ENCODE data around the gene MINDY2.
A peak's percentile ranks its signal among the peaks of the same experiment; 100 is the strongest.
"Not testable (repeated sequence)": the region's sequence is repeated elsewhere in the genome, so short reads cannot be mapped to it uniquely, and the experiment has no call there.

MINDY2 gene

DNA sequence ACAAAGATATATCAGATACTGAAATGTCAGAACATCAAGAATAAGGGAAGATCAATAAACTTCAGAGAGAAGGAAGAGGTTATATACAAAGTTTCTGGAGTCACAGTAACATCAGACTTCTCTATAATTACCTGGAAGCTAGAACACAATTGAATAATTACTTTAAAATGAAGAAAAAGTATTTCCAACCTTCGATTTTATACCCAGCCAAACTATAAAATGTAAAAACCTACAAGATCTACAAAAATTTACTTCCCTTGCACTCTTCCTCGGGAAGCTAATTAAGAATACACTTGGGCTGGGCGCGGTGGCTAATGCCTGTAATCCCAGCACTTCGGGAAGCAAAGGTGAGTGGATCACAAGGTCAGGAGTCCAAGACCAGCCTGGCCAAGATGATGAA lies 6.6 kb upstream of the MINDY2 start:
- Histone ChIP-seq H3K4me3 (no peak overlapping the region), H3K27ac (no peak overlapping the region)
- no peak for DNase-seq (ENCODE audit: low spot score)
- TF ChIP-seq, protein P1, sequence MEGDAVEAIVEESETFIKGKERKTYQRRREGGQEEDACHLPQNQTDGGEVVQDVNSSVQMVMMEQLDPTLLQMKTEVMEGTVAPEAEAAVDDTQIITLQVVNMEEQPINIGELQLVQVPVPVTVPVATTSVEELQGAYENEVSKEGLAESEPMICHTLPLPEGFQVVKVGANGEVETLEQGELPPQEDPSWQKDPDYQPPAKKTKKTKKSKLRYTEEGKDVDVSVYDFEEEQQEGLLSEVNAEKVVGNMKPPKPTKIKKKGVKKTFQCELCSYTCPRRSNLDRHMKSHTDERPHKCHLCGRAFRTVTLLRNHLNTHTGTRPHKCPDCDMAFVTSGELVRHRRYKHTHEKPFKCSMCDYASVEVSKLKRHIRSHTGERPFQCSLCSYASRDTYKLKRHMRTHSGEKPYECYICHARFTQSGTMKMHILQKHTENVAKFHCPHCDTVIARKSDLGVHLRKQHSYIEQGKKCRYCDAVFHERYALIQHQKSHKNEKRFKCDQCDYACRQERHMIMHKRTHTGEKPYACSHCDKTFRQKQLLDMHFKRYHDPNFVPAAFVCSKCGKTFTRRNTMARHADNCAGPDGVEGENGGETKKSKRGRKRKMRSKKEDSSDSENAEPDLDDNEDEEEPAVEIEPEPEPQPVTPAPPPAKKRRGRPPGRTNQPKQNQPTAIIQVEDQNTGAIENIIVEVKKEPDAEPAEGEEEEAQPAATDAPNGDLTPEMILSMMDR (IDR thresholded peaks at IDR 0.05) = no peak

DNA sequence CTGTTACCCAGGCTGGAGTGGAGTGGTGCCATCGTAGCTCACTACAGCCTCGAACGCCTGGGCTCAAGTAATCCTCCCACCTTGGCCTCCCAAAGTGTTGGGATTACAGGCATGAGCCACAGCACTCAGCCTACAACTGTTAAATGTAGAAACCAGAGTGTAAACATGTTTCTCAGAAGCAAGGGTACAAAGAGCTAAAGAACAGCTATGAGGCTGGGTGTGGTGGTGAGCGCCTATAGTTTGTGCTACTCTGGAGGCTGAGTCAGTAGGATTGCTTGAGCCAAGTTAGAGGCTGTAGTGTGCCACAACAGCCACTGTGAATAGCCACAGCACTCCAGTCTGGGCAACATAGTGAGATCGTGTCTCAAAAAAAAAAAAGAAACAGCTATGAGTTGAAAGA lies 4.8 kb upstream of the MINDY2 start:
- no peak for DNase-seq (ENCODE audit: low spot score)
- H3K27ac ChIP-seq = no peak overlapping the region
- H3K4me3 ChIP-seq = no peak overlapping the region
- TF ChIP-seq, protein P1 (IDR thresholded peaks at IDR 0.05) = no peak

DNA sequence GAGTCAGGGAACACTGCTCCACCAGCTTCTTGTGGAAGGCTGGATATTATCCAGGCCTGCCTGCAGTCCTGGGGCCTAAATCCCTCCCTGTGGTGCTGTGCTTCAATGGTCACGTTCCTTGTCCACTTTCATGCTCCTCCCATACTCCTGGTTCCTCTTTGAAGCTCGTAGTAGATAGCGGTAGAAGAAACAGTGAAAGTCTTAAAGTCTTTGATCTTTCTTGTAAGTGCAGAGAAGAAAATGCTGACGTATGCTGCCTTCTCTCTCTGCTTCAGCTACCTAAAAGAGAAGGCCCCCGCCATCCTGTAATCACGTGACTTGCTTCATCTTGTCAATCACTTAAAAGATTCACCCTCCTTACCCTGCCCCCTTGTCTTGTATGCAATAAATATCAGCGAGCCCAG lies 2.5 kb upstream of the MINDY2 start:
- not testable (repeated sequence) for H3K27ac ChIP-seq; H3K4me3 ChIP-seq; DNase-seq (ENCODE audit: low spot score)

DNA sequence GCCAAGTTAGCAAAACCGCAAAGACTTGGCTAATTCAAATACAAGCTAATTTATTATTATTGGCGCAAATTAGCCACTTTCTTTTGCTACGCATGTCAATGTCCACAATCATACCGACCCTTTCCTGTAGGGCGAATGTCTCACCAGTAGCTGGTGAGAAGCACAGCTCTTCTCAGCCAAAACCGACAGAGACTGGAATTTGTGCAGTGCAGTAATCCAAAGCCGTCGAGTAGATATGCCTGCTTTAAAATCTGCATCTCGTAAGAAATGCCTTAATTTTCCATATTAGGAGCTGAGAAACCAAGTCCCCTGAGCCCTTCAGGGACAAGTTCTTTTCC lies 614 bp upstream of the MINDY2 start:
- TF ChIP-seq, protein P1 (IDR thresholded peaks at IDR 0.05) = no peak
- H3K27ac ChIP-seq = peak overlapping the region; percentile 97 to 98
- no peak for DNase-seq (ENCODE audit: low spot score)
- H3K4me3 ChIP-seq = peak overlapping the region; percentile 81

DNA sequence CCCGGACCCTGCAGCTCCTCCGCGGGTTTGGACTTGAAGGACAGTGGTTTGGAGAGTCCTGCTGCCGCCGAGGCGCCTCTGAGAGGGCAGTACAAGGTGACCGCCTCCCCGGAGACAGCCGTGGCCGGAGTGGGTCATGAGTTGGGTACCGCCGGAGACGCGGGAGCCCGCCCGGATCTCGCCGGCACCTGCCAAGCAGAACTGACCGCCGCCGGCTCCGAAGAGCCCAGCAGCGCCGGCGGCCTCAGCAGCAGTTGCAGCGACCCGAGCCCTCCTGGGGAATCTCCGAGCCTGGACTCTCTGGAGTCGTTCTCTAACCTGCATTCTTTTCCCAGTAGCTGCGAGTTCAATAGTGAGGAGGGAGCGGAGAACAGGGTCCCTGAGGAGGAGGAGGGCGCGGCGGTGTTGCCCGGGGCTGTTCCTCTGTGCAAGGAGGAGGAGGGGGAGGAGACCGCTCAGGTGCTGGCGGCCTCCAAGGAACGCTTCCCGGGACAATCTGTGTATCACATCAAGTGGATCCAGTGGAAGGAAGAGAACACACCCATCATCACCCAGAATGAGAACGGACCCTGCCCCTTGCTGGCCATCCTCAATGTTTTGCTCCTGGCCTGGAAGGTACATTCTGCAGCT lies 634 bp downstream of the MINDY2 start:
- DNase-seq (ENCODE audit: low spot score) = peak; percentile 73
- H3K27ac ChIP-seq = peak overlapping the region; percentile 97 to 98
- TF ChIP-seq, protein P1 (IDR thresholded peaks at IDR 0.05) = no peak
- H3K4me3 ChIP-seq = peak overlapping the region; percentile 81

DNA sequence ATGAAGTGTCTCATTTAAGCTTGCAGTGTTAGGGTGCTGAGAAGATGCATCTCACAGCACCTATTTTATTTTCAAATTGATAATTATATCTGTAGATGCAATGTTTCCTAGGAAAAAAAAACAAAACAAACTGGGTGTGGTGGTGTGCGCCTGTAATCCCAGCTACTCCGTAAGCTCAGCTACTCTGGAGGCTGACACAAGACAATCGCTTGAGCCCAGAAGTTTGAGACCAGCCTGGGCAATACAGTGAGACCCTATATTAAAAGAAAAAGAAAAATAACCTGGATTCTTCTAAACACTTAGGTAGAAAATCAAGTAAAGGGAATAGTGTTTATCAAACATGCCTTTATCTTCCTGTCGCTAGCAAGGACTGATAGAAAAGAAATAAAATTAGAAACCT lies 1.9 kb downstream of the MINDY2 start:
- no peak overlapping the region for H3K27ac ChIP-seq
- H3K4me3 ChIP-seq = peak overlapping the region; percentile 81
- no peak for DNase-seq (ENCODE audit: low spot score)
- TF ChIP-seq, protein P1 (IDR thresholded peaks at IDR 0.05) = no peak

DNA sequence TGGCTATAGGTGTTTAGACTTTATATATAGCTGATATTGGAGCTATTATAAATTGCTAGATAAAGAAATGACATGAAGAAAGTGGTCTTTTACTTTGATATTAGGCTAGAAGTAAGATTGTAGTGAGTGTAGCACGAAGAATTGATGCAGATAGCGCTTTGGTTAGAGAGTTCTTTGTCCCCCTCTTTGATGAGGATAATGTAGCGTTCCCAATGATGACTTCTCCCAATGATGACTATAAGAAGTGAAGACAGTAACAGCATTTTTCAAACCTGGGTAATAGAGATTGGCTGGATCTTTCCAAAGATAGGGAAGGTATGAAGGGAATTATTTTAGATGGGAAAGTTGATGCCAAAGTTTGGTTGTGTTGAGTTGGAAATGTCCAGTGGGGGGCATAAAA lies 4.3 kb downstream of the MINDY2 start:
- Histone ChIP-seq H3K4me3 (no peak overlapping the region), H3K27ac (no peak overlapping the region)
- TF ChIP-seq, protein P1 (IDR thresholded peaks at IDR 0.05) = no peak
- no peak for DNase-seq (ENCODE audit: low spot score)

DNA sequence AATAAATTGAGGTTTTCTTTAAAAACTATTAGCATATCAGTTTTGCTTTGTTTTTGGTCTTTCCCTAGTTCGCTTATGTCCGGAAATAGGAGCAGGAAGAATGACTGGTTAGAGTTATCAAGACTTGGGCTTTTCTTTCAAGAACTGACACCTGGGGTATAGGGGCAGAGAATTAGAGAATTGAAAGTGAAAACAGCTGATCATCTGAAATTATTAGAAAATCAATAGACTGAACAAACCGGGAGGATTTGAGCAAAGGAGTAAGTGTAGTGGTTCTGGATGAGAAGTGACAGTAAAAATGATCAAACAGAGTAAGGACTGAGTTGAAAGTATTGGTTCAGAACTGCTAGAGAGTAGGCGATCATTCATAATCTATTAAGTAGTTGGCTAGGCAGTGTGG lies 6.0 kb downstream of the MINDY2 start:
- TF ChIP-seq, protein P1 (IDR thresholded peaks at IDR 0.05) = no peak
- H3K27ac ChIP-seq = no peak overlapping the region
- DNase-seq (ENCODE audit: low spot score) = no peak
- H3K4me3 ChIP-seq = no peak overlapping the region
